ENCODE results near the gene TTF2.

- TF ChIP-seq PHF8 (conservative IDR thresholded peaks at IDR 0.05; ENCODE audit: low read depth, low read length) = no peak
- no peak for TF ChIP-seq TAF1 (IDR thresholded peaks at IDR 0.05; ENCODE audit: low read depth, low read length)
- no peak for TF ChIP-seq CTCF (IDR thresholded peaks at IDR 0.05; ENCODE audit: control extremely low read depth in 1 of 3, insufficient read depth in 1 of 3, low read depth in 1 of 3, low read length in 3 of 3)
- no peak for TF ChIP-seq POLR2AphosphoS5 (IDR thresholded peaks at IDR 0.05; ENCODE audit: low read depth, low read length)
- TF ChIP-seq POLR2A (IDR thresholded peaks at IDR 0.05; ENCODE audit: control extremely low read depth in 1 of 2, low read depth in 2 of 2, low read length in 2 of 2) = no peak
- no peak for TF ChIP-seq CREB1 (IDR thresholded peaks at IDR 0.05)
- no peak for TF ChIP-seq HDAC6 (IDR thresholded peaks at IDR 0.05; ENCODE audit: low read depth, low read length)
- TF ChIP-seq YY1 (IDR thresholded peaks at IDR 0.05; ENCODE audit: low read depth, low read length) = no peak
- TF ChIP-seq SRF (IDR thresholded peaks at IDR 0.05; ENCODE audit: low read depth, low read length) = no peak
- no peak for TF ChIP-seq MAX (IDR thresholded peaks at IDR 0.05)
- TF ChIP-seq BRCA1 (IDR thresholded peaks at IDR 0.05; ENCODE audit: low read depth, low read length) = no peak
- TF ChIP-seq EZH2 (IDR thresholded peaks at IDR 0.05; ENCODE audit: low read depth, low read length, severe bottlenecking) = no peak
Observed at GRCh38 chr1:117033772-117034171, 26.4 kb upstream of the TTF2 start.
